ENCODE data around the gene ENOX1. TPM values are rescaled to one million over a fixed set of nuclear protein-coding genes. Genes with fewer than 3 reads are reported as not detected.

ENOX1 gene
- polyA plus RNA-seq, 2 of the 4 experiments (the other 2 are of a cell fraction), result 0.28 to 0.41 TPM

DNA sequence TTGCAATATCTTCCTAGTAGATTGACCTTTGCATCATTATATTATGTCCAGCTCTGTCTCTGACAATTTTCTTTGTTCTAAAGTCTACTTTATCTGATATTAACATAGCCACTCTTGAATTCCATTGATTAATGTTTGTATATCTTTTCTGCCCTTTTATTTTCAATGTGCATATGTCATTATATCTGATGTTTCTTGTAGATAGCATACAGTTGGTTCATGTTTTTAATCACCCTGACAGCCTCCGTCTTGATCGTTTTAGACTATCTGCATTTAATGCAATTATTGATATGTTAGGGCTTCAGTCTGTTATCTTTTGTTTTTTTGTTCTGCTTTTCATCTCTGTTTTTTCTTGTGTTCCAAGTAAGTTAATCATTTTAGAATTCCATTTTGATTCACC is 159.8 kb downstream of the ENOX1 start:
- DNase-seq (ENCODE audit: low read depth in 1 of 2, low spot score in 1 of 2) (no peak), ATAC-seq (no peak), FAIRE-seq (no peak)
- 70% methylated on average over 2 of the region's 2 CpGs for WGBS (ENCODE audit: missing lambda C conversion rate)
- Histone ChIP-seq H3K9me3 (no peaks in the 10 kb centered on the region), H3K4me3 (no peak overlapping the region), H3K27ac (no peak overlapping the region), H3K4me2 (no peak overlapping the region), H3K4me1 (no peaks in the 10 kb centered on the region)
- TF ChIP-seq CHD2 (IDR thresholded peaks at IDR 0.05; ENCODE audit: low read length, partially characterized antibody) (no peak), RAD21 (conservative IDR thresholded peaks at IDR 0.05 in 1 of 2, IDR thresholded peaks at IDR 0.05 in 1 of 2) (no peak), CBX8 (IDR thresholded peaks at IDR 0.05) (no peak), PHF8 (IDR thresholded peaks at IDR 0.05; ENCODE audit: borderline replicate concordance, low read depth) (no peak), CHD4 (IDR thresholded peaks at IDR 0.05; ENCODE audit: borderline replicate concordance) (no peak), CBX2 (IDR thresholded peaks at IDR 0.05; ENCODE audit: borderline replicate concordance, low read depth) (no peak), MYC (IDR thresholded peaks at IDR 0.05; ENCODE audit: borderline replicate concordance, low read length) (no peak), JUN (IDR thresholded peaks at IDR 0.05) (no peak), SREBF2 (IDR thresholded peaks at IDR 0.05) (no peak), SMC3 (IDR thresholded peaks at IDR 0.05) (no peak), EHMT2 (IDR thresholded peaks at IDR 0.05; ENCODE audit: low read depth) (no peak)
- TF ChIP-seq, protein P1, sequence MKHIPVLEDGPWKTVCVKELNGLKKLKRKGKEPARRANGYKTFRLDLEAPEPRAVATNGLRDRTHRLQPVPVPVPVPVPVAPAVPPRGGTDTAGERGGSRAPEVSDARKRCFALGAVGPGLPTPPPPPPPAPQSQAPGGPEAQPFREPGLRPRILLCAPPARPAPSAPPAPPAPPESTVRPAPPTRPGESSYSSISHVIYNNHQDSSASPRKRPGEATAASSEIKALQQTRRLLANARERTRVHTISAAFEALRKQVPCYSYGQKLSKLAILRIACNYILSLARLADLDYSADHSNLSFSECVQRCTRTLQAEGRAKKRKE (CRISPR knock-in tag; IDR thresholded peaks at IDR 0.05; ENCODE audit: low read depth), result no peak
- TF ChIP-seq, protein P2, sequence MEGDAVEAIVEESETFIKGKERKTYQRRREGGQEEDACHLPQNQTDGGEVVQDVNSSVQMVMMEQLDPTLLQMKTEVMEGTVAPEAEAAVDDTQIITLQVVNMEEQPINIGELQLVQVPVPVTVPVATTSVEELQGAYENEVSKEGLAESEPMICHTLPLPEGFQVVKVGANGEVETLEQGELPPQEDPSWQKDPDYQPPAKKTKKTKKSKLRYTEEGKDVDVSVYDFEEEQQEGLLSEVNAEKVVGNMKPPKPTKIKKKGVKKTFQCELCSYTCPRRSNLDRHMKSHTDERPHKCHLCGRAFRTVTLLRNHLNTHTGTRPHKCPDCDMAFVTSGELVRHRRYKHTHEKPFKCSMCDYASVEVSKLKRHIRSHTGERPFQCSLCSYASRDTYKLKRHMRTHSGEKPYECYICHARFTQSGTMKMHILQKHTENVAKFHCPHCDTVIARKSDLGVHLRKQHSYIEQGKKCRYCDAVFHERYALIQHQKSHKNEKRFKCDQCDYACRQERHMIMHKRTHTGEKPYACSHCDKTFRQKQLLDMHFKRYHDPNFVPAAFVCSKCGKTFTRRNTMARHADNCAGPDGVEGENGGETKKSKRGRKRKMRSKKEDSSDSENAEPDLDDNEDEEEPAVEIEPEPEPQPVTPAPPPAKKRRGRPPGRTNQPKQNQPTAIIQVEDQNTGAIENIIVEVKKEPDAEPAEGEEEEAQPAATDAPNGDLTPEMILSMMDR (IDR thresholded peaks at IDR 0.05), result no peak
- TF ChIP-seq, protein P3, sequence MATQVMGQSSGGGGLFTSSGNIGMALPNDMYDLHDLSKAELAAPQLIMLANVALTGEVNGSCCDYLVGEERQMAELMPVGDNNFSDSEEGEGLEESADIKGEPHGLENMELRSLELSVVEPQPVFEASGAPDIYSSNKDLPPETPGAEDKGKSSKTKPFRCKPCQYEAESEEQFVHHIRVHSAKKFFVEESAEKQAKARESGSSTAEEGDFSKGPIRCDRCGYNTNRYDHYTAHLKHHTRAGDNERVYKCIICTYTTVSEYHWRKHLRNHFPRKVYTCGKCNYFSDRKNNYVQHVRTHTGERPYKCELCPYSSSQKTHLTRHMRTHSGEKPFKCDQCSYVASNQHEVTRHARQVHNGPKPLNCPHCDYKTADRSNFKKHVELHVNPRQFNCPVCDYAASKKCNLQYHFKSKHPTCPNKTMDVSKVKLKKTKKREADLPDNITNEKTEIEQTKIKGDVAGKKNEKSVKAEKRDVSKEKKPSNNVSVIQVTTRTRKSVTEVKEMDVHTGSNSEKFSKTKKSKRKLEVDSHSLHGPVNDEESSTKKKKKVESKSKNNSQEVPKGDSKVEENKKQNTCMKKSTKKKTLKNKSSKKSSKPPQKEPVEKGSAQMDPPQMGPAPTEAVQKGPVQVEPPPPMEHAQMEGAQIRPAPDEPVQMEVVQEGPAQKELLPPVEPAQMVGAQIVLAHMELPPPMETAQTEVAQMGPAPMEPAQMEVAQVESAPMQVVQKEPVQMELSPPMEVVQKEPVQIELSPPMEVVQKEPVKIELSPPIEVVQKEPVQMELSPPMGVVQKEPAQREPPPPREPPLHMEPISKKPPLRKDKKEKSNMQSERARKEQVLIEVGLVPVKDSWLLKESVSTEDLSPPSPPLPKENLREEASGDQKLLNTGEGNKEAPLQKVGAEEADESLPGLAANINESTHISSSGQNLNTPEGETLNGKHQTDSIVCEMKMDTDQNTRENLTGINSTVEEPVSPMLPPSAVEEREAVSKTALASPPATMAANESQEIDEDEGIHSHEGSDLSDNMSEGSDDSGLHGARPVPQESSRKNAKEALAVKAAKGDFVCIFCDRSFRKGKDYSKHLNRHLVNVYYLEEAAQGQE (IDR thresholded peaks at IDR 0.05), result no peak
- TF ChIP-seq, protein P4, sequence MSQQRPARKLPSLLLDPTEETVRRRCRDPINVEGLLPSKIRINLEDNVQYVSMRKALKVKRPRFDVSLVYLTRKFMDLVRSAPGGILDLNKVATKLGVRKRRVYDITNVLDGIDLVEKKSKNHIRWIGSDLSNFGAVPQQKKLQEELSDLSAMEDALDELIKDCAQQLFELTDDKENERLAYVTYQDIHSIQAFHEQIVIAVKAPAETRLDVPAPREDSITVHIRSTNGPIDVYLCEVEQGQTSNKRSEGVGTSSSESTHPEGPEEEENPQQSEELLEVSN (IDR thresholded peaks at IDR 0.05; ENCODE audit: borderline replicate concordance, low read depth), result no peak
- TF ChIP-seq, protein P5, sequence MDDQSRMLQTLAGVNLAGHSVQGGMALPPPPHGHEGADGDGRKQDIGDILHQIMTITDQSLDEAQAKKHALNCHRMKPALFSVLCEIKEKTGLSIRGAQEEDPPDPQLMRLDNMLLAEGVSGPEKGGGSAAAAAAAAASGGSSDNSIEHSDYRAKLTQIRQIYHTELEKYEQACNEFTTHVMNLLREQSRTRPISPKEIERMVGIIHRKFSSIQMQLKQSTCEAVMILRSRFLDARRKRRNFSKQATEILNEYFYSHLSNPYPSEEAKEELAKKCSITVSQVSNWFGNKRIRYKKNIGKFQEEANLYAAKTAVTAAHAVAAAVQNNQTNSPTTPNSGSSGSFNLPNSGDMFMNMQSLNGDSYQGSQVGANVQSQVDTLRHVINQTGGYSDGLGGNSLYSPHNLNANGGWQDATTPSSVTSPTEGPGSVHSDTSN (IDR thresholded peaks at IDR 0.05), result no peak
- CTCF ChIA-PET, result no interaction called here
- POLR2A ChIA-PET, result no interaction called here

DNA sequence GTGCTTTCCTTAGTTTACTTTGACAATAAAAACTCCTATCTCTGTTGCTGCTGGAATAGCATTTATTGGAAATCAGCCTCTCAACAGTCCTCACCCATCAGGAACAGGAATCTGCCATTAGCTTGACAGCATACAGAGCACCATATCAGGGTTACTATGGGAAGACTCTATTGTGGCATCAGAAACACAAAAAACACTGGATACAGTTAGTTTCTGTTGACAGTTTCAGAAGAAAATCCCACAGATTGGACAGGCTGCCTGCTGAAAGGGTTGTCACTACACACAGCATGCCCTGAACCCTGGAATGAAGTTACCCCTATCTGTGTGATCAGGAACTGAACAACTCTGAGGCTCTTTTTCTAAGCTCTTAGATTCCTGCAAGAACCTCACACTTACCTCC is 172.7 kb downstream of the ENOX1 start:
- ATAC-seq (no peak), FAIRE-seq (no peak), DNase-seq (ENCODE audit: low read depth in 1 of 2, low spot score in 1 of 2) (no peak)
- H3K4me3 ChIP-seq, result no peak overlapping the region
- no peaks in the 10 kb centered on the region for H3K4me1 ChIP-seq
- POLR2A ChIA-PET, result no interaction called here
- no peak overlapping the region for H3K4me2 ChIP-seq
- no peaks in the 10 kb centered on the region for H3K9me3 ChIP-seq
- H3K27ac ChIP-seq, result no peak overlapping the region
- CTCF ChIA-PET, result no interaction called here
- TF ChIP-seq TP53 (CRISPR knock-in tag; IDR thresholded peaks at IDR 0.05) (no peak), RCOR1 (IDR thresholded peaks at IDR 0.05; ENCODE audit: low read depth, low read length) (no peak), JUNB (IDR thresholded peaks at IDR 0.05) (no peak), HOXB5 (CRISPR knock-in tag; IDR thresholded peaks at IDR 0.05) (no peak), HDAC2 (IDR thresholded peaks at IDR 0.05) (no peak), CEBPB (IDR thresholded peaks at IDR 0.05) (no peak), JUN (IDR thresholded peaks at IDR 0.05) (no peak)
- TF ChIP-seq, protein P2 (IDR thresholded peaks at IDR 0.05), result no peak
- TF ChIP-seq, protein P6, sequence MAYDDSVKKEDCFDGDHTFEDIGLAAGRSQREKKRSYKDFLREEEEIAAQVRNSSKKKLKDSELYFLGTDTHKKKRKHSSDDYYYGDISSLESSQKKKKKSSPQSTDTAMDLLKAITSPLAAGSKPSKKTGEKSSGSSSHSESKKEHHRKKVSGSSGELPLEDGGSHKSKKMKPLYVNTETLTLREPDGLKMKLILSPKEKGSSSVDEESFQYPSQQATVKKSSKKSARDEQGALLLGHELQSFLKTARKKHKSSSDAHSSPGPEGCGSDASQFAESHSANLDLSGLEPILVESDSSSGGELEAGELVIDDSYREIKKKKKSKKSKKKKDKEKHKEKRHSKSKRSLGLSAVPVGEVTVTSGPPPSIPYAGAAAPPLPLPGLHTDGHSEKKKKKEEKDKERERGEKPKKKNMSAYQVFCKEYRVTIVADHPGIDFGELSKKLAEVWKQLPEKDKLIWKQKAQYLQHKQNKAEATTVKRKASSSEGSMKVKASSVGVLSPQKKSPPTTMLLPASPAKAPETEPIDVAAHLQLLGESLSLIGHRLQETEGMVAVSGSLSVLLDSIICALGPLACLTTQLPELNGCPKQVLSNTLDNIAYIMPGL (CRISPR knock-in tag; IDR thresholded peaks at IDR 0.05; ENCODE audit: borderline replicate concordance), result no peak
- TF ChIP-seq, protein P7, sequence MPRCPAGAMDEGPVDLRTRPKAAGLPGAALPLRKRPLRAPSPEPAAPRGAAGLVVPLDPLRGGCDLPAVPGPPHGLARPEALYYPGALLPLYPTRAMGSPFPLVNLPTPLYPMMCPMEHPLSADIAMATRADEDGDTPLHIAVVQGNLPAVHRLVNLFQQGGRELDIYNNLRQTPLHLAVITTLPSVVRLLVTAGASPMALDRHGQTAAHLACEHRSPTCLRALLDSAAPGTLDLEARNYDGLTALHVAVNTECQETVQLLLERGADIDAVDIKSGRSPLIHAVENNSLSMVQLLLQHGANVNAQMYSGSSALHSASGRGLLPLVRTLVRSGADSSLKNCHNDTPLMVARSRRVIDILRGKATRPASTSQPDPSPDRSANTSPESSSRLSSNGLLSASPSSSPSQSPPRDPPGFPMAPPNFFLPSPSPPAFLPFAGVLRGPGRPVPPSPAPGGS (IDR thresholded peaks at IDR 0.05), result no peak
